GM20431 (cell line): ENCODE data around the gene AREL1.

Experiments
- in situ Hi-C: fragments of 300-500 bp; cut with MseI, MboI; formaldehyde crosslinking; loops from one replicate; pipeline ENCODE4 v1.15.0; 2020; ENCODE audit warnings: low sequenced_read_pairs; ENCODE audit not compliant: unreplicated experiment

The AREL1 gene

DNA sequence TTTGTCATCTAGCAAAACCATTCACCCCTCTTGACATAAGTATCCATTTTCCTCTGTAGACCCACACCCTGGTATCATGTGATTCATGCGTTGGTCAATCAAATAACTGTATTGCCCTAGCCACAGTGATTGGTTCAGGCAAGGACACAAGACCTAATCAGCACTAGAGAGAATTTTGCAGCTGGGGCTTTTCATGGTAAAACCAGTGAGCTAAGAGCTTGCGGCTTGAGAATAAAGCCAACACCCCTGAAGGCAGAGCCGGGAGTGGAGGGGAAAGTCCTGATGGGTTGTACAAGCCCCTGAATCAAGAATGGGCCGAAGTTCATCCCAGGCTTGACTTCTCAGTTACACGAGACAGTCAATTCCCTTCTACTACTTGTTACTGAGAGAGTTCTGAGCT is 67.6 kb downstream of the AREL1 start:
- in situ Hi-C loops: no loop called here

DNA sequence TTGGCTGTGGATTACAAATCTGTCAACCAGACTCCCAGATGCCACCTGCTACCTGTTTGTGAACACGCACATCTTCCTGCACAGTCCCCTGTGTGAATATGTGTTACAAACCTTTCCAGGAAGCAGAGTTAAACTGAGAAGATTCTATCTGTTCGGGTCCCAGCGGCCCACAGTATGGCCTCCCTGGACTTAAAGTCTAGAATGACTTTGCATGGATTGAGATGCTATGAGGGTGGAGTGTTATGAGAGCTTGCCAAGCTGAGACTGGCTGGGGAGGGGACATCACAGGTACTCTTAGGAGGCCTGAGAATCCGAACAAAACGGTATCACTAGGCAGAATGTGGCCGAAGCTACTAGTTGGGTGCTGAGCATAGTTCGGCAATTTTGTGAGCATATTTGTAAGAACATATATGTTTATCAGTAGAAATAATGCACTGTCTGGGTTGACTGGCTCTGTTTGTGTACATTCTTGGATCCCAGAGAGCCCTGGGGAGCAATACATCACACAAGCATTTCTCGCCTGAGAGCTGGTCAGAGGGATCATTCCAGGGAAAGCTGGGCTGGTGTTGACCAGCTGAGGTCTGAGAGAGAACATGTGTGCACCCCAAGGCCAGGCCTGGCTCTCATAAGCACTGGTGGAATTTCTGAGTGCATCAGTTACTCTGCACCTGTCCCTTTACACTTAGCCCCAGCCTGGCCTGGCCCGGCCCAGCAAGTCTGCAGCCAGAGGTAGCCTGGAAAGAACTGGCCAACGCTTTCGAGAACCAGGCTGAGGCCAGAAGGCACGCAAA is 71.1 kb downstream of the AREL1 start:
- in situ Hi-C loops: no loop called here

DNA sequence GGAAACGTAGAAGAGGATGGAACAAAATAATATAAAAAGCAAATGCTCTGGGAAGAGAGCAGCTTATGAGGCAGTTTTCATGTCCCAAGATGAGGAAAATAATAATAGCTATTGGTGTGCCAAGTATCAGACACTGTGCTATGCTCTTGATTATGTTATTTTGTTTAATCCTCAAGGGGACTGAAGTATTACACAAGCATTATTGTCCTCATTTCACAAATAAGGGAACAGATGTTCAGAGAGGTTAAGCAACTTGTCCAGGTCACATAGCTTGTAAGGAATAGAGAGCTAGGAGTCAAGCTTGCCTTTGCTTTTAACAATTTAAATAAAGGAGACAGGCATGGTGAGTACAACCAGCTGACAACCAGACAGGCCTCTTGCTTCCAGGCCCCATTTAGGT is 73.9 kb downstream of the AREL1 start:
- in situ Hi-C loops: no loop called here

DNA sequence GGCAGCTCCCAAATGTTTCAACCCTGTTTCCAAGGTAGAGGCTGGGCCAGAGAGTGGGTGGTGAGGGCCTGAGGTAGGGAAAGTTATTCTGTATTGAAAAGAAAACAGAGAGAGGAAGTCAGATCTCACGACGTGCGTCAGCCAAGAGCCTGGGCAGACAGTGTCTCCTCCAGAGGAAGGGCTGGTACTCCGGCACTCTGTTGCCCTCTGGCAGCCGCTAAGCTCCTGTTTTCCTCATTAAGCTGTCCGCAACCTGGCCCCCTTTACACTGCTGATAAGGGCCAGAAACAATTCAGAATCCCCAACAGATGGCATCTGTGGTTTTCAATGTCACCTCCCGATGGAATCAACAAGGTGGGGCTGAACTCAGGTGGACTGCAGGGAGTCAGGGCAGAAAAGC is 74.8 kb downstream of the AREL1 start:
- in situ Hi-C loops: no loop called here

DNA sequence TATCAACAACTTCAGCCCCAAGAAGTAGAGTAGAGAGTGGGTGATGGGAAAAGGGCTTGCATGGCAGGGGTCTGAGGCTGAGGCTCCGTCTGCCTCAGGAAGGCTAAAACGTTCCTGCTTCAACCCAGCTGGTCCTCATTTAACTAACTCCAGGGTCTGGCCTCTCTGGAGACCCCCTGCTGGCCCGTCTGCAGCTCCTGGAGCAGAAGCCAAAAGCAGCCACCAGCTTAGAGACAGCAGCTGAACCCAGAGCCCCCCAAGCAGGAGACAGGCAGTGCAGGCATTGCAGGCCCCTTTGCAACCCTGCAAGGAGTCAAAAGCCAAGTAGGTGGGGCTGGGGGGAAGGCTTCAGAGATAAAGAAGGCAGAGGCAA is 75.7 kb downstream of the AREL1 start:
- in situ Hi-C loops: no loop called here

DNA sequence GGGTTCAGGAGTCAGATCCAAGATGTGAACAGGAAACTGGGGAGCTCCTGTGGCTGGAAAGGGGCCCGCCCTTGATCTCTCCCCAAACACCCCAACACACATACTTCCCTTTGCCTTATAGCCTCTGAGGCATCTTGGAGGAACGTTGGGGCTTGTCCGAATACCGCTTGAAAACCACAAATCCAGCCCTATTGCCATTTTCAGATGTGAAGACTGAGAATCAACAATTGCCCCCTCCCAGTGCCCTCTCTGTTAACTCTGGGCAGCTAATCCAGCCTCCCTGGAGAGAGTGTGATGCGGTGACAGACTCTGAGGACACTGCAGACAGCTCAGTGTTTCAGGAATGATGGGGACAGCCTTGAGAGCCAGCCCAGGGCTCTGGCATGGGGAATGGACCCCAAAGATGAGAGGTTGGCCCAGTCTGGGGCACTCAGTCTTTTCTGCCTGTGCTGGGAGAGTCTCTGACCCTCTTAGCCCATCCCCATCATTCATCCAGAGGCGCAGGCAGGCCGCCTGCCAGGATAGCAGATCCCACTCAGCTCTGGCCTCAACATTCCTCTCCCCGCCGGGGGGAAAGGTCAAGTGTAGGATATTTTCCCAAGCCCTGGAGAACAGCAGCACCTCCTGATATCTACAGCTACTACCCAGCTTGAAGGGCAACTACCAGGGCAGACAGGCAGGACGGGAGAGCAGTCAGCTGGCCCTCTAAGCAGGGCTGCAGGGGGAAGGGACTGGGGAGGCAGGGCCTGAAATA is 76.3 kb downstream of the AREL1 start:
- in situ Hi-C loops: no loop called here

DNA sequence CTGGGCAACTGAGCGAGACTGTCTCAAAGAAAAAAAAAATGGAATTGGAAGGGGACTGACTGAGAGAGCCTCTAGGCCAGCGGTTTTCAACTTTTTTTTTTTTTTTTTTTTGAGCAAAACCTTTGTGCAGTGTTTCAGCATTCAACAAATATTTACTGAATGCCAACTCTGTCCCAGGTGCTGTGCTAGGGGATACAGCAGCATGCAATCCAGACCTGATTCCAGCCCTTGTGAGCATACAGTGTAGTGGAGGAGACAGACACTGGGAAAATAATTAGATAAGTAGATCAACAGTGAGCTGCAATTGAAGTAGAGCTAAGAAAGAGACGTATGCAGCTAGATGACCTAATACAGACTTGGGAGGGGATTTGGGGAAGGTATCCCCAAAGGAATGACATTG is 77.0 kb downstream of the AREL1 start:
- in situ Hi-C loops: no loop called here

DNA sequence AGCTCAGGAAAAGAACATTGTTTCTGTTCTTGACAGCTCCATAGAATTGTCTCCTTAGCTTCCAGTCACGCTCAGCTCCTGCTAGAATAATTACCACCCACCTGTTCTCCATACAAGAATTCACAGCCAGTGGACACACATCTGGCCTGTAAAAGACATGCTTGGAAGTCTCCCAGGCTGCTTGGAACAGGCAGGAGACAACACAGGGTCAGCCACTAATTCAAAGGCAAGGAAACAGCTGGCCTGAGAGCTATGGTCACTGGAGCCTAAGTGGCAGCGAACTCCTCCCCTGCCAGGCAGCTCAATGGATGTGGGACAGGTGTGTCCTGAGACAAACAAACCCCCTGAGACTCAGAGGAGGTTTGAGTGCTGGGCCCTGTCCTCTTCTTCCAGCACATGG is 77.9 kb downstream of the AREL1 start:
- in situ Hi-C loops: no loop called here

DNA sequence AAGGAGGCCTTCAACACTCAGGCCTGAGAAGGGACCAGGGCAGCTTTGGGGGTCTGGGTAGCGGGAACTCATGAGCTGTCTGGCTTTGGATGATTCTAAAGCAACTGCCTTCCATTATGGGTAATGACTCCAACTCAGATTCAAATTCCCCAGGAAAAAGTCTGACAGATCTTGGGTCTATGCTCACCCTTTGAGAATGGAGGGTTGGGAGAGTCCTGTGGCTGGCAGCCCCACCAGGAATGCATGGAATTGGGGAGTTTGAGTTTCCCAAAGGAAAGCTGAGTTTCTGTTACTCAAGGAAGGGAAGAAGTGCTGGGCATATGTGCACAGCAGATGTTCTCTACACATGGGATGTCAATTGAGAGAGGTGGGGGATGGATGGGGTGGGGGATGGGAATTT is 78.4 kb downstream of the AREL1 start:
- in situ Hi-C loops: no loop called here

DNA sequence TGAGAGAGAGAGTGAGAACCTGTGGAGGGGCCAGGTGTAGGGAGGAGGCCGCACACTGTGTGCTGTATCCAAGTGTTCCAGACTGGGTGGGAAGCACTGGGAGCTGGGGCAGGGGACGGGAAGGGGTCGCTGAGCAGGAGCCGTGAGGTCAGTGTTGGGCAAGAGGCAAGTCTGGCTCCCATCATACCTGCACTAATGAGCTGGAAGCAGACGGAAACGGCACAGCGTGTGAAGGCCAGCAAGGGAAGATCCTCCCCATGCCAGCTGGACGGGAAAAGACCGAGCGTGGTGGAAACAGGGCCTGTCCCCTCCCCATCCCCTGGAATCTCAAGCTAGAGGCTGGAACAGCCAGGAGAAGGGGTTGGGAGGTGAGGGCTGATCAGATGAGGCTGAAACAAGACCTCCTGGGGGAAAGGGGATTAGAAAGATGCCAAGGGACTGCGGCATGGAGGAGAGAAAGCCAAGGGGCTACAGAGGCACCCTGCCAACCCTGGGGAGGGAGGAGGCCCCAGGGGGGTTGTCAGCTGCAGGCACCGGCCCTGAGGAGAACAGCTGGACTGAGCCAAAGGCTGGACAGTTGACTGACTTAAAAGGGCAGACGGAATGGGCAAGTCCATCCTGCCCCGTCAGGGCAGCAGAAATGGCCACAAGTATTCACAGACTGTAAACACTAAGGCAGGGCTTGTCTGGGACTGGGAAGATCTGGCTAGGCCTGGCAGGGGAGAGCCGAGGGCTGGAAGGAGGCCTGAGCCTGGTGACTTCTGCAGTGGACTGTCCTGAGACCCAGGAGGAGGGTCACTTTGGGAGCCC is 81.8 kb downstream of the AREL1 start:
- in situ Hi-C loops: no loop called here

DNA sequence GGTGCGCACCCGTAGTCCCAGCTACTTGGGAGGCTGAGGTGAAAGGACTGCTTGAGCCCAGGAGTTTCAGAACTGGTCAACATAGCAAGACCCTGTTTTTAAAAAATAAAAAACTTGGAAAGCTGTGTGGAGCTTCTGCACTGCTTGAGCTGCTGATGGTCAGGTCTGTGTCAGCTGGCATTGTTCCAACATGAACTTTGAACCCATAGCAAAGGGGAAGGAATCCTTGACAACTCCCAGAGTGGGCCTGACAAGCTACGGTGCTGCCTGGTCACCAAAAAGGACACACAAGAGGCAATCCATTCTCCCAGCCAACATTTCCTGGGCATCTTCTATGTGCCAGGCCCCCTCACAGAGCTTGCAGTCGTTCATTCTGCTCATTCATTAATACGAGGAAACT is 84.5 kb downstream of the AREL1 start:
- in situ Hi-C loops: no loop called here

DNA sequence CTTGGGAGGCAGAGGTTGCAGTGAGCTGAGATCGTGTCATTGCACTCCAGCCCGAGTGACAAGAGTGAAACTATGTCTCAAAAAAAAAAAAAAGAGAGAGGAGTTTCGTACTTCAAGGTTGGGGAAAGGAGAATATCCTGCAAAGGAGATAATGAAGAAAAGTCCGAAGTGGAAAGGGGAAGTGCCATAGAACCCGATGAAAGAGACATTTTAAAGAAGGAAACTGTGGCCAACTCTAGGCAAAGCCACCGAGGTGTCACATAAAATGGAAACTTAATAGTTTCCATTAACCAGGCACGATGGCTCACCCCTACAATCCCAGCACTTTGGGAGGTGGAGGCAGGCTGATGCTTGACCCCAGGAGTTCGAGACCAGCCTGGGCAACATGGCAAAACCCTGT is 85.8 kb downstream of the AREL1 start:
- in situ Hi-C loops: no loop called here

DNA sequence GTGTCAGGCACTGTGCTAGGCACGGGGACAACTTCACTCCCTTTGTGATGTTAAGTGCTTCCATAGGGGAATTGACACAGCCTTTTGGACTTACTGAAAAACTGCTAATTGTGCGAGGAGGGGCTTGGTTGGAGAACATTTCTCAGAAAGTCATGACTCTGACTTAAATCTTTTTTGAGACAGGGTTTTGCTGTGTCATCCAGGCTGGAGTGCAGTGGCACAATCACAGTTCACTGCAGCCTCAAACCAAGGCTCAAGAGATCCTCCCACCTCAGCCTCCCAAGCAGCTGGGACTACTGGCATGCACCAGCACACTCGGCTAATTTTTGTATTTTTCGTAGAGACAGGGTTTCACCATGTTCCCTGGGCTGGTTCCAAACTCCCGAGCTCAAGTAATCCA is 90.6 kb downstream of the AREL1 start:
- in situ Hi-C loops: no loop called here

DNA sequence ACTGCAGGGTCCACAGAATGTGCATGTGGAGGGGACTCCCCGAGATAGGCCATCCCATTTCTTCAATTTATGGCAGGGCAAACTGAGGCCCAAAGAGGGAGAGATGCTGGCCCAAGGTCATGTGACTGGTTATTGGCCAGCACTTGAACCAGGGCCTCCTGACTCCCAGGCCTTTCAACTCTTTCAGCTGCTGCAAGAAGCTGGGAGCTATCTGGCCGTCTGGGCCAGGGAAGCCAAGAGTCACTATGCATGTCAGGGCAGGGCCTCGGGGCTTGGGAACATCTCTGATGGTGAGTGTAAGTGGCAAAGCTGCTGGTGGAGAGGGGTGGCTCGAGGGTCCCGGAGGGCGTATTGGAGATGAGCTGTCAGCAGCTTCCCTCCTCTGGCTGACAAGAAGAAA is 91.3 kb downstream of the AREL1 start:
- in situ Hi-C loops: no loop called here

DNA sequence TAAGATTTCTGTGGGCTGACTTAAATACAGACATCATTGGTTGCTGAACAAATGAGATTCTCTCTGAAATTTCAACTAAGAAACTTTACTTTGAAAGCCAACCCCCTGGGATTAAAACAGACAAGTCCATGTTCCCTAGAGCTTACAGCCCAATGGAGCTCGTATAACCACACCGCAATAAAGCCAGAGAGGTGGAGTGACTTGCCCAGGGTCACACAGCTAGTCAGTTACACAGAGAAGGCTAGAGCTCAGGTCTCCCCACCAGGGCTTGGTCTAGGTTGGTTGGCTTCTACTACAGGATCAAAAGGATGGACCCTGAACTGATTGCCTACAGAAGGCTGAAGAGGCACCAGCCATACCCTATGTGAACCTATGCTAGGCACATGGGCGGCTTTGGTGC is 92.0 kb downstream of the AREL1 start:
- in situ Hi-C loops: no loop called here

DNA sequence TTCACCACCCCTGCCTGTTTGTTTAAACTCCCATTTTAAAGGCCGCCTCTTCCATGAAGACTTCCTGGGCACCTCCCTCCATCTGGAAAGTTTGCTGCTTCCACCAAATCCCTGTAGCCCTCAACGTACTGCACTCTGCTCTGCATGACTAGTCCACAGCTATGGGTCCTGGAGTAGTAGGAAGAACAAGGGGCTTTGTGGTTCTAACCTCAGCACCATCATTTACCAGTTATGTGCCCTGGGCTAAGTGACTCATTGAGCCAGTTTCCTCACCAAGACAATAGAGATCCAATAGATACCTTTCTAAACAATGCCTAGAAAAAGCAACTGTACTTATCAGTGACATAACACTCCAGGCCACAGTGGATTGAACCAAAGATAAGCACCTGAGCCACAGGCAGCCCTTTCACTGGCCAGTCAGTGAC is 92.4 kb downstream of the AREL1 start:
- in situ Hi-C loops: no loop called here

DNA sequence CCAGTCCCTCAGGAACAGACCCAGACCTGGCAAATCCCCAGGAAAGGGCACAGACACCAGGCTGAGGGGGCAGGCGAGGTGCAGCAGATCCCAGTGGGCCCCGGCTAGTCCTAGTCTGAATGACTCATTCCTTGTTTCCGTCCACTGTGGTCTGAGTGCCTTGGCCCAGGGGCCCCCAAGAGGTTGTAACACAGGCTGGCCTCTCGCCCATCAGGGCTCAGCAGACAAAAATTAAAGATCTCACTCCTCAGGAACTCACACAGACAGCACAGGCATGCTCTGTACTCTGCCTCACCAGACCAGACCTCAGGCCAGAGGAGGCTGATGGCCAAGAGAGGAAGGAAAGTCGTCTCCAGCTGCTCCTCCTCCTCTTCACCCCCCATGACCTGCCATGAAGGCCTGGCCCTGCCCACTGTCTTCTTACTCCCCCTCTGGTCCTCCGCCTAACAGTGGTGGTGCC is 93.2 kb downstream of the AREL1 start:
- in situ Hi-C loops: no loop called here

DNA sequence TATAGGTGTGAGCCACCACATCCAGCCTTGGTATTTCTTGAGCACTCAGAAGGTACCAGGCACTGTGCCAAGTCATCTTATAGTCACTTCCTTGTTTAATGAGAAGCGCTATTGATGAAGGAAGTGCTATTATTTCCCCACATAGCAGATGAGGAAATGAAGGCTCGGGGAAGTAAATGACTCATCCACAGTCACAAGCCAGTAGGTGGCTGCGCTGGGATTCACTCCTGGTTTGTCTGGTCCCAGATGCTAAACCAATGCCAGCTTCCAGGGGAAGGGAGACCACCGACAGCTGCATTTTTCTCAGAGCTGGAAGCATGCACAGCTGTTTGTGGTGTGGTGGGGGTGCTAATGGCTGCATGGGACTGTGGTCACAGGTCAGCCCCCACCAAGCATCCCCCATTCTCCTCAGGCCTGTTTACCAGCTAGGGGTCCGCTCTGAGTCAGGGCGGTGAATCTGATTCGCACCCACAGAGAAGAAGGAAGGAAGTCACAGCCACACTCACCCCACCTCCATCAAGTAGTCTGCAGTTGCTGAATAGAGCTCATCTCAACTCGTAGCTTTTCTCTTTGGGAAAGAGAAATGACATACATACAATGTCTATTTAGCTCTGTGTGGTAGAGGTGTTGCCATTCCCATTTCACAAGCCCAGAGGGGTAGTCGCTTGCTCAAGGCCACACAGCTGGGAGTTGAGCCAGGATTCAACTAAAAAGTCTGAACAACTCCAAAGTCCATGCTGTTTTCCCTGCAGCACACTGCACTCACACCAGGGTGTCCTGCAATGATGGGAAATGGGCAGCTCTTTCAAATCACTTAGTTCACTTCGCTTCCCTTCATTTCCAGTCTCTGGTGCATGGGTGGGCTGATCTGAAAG is 94.6 kb downstream of the AREL1 start:
- in situ Hi-C loops: no loop called here

DNA sequence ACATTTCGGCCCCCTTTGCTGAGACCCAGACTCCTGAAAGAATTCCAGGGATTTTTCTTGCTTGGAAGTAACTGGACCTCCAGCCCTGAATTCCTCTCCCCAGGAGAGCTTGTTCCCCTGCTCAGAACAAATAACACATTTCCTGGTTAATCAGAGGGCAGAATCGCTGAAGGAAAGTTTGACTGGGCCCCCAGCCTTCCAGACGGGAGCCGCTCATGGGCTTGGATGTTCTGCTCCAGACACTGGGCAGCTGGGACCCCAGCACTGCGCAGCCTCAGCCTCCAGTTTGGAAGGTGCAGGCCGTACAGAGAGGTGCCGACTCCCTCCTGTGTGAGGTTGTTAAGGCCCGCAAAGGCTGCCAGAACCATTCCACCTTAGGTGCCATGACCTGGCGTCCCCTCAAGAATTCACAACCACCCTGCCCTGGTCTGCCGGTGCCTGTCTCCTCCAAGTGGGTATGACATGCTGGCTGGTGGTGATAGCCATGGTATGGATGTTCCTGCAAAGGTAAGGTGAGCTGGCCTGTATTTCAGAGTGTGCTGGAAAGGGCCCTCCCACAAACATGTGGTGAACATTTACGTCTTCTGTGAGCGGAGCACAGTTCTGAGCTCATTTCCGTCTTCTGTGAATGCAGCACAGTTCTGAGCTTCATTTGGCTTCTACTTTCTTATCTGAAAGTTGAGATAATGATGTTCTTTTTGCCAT is 95.7 kb downstream of the AREL1 start:
- in situ Hi-C loops: no loop called here
